ENCODE results near the gene CABP2. TPM values are rescaled to one million over a fixed set of nuclear protein-coding genes. Genes with fewer than 3 reads are reported as not detected.

CABP2 gene
- total RNA-seq, 1 experiment from 2014 or later, result not detected

- H3K9me3 ChIP-seq (ENCODE audit: control insufficient read depth, low read depth, low read length), result no peaks in the 10 kb centered on the region
- no peak overlapping the region for H3K27ac ChIP-seq (ENCODE audit: insufficient read length, low read depth, low read length)
- H4K8ac ChIP-seq (replicated peaks; ENCODE audit: insufficient read length, low read depth, low read length), result no peak overlapping the region
- H3K4ac ChIP-seq (ENCODE audit: low read depth, low read length), result no peak overlapping the region
- H2BK120ac ChIP-seq (ENCODE audit: low read depth, low read length, poor library complexity, severe bottlenecking), result no peak overlapping the region
- no peak overlapping the region for H3K14ac ChIP-seq (ENCODE audit: insufficient read depth, low read length)
- H3K79me1 ChIP-seq (ENCODE audit: insufficient read depth, low read depth, low read length, poor library complexity, severe bottlenecking), result no peaks in the 10 kb centered on the region
- DNase-seq, result no peak
- H3K36me3 Mint-ChIP-seq (ENCODE audit: insufficient read depth in 1 of 3, low read depth in 3 of 3), result peaks cover 5 to 23% (median 10%) of the 10 kb centered on the region in 3 experiments
- no peaks in the 10 kb centered on the region for H3K79me2 ChIP-seq (ENCODE audit: insufficient read depth, low read length)
- H3K23me2 ChIP-seq (ENCODE audit: insufficient read length, low read depth, low read length, poor library complexity, severe bottlenecking), result peaks cover 12% of the 10 kb centered on the region
- TF ChIP-seq, protein P1, sequence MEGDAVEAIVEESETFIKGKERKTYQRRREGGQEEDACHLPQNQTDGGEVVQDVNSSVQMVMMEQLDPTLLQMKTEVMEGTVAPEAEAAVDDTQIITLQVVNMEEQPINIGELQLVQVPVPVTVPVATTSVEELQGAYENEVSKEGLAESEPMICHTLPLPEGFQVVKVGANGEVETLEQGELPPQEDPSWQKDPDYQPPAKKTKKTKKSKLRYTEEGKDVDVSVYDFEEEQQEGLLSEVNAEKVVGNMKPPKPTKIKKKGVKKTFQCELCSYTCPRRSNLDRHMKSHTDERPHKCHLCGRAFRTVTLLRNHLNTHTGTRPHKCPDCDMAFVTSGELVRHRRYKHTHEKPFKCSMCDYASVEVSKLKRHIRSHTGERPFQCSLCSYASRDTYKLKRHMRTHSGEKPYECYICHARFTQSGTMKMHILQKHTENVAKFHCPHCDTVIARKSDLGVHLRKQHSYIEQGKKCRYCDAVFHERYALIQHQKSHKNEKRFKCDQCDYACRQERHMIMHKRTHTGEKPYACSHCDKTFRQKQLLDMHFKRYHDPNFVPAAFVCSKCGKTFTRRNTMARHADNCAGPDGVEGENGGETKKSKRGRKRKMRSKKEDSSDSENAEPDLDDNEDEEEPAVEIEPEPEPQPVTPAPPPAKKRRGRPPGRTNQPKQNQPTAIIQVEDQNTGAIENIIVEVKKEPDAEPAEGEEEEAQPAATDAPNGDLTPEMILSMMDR (conservative IDR thresholded peaks at IDR 0.05), result no peak
- no peak overlapping the region for H3T11ph ChIP-seq (ENCODE audit: low read length)
- no peak overlapping the region for H2BK5ac ChIP-seq (ENCODE audit: insufficient read length, low read length)
- H2AK5ac ChIP-seq (ENCODE audit: insufficient read length, low read length), result no peak overlapping the region
- peaks cover 10% of the 10 kb centered on the region for H3K27me3 Mint-ChIP-seq (ENCODE audit: low read depth)
- no peak overlapping the region for H3K56ac ChIP-seq (ENCODE audit: insufficient read length, low read depth, low read length)
- H3K23ac ChIP-seq (ENCODE audit: insufficient read length, low read depth, low read length), result no peak overlapping the region
- no peak overlapping the region for H2AFZ ChIP-seq (ENCODE audit: low read length)
- H4K5ac ChIP-seq (ENCODE audit: insufficient read length, low read depth, low read length), result no peak overlapping the region
- H4K20me1 ChIP-seq (ENCODE audit: control insufficient read depth, insufficient read depth, insufficient read length), result no peaks in the 10 kb centered on the region
- H3K27me3 ChIP-seq (ENCODE audit: insufficient read depth, low read length), result no peaks in the 10 kb centered on the region
- no CpG with 5 or more reads among the region's 26 CpGs for WGBS (ENCODE audit: extremely low coverage, insufficient read length, low lambda C conversion rate)
- H3K18ac ChIP-seq (ENCODE audit: insufficient read length, low read depth, low read length), result no peak overlapping the region
- no peak overlapping the region for H3K4me3 Mint-ChIP-seq
- H3K4me1 Mint-ChIP-seq, result peaks cover 0 to 9% of the 10 kb centered on the region in 2 experiments; a peak in 2 of 4 replicates
- H3K9me3 Mint-ChIP-seq, result no peaks in the 10 kb centered on the region
- no peak overlapping the region for H3K4me2 ChIP-seq (ENCODE audit: insufficient read depth, insufficient read length, low read length)
- no peak overlapping the region for H2BK20ac ChIP-seq (ENCODE audit: low read depth, low read length, poor library complexity, severe bottlenecking)
- H2BK12ac ChIP-seq (ENCODE audit: insufficient read length, low read depth, low read length), result no peak overlapping the region
- H3K4me1 ChIP-seq (ENCODE audit: insufficient read depth, low read length), result no peaks in the 10 kb centered on the region
- no peak overlapping the region for H3K9ac ChIP-seq (ENCODE audit: extremely low read depth, insufficient read length, low read length)
- H3K27ac Mint-ChIP-seq, result no peak overlapping the region
- H4K91ac ChIP-seq (ENCODE audit: insufficient read length, low read depth, low read length), result no peak overlapping the region
- no peak overlapping the region for H2BK15ac ChIP-seq (ENCODE audit: low read depth, low read length)
Measured at GRCh38 chr11:67499808-67500483, 23.3 kb downstream of the CABP2 start.
